ENCODE results near the gene MSRB1.

GRCh38 chr16:1959269-1960039 lies 16.5 kb upstream of the MSRB1 start, which contains the start of gene NDUFB10:
- TF ChIP-seq EZH2 (IDR thresholded peaks at IDR 0.05; ENCODE audit: borderline replicate concordance, insufficient read depth, low read depth, low read length, poor library complexity, severe bottlenecking), result no peak
- peak; percentile 80 for TF ChIP-seq CTCF (IDR thresholded peaks at IDR 0.05)
